T-helper 22 cell (primary cell): ENCODE results near the gene ARHGEF6.
"Not testable (repeated sequence)": the region's sequence is repeated elsewhere in the genome, so short reads cannot be mapped to it uniquely, and the experiment has no call there.

Experiments used
- DNase-seq: peaks from one replicate; pipeline ENCODE4 v3.0.0-alpha.2; 2020; ENCODE audit warnings: low read depth

Gene ARHGEF6

GRCh38 chrX:136783159-136783558 lies 2.4 kb upstream of the ARHGEF6 start:
- DNase-seq: no peak

GRCh38 chrX:136781180-136781797 lies 557 bp upstream of the ARHGEF6 start:
- no peak for DNase-seq

GRCh38 chrX:136780241-136780640 lies 491 bp downstream of the ARHGEF6 start:
- no peak for DNase-seq

- DNase-seq: no peak
These were observed 1.4 kb downstream of the ARHGEF6 start for GRCh38 chrX:136779346-136779781.

GRCh38 chrX:136778916-136779315 lies 1.8 kb downstream of the ARHGEF6 start:
- DNase-seq: no peak

- DNase-seq: no peak
These were observed 2.7 kb downstream of the ARHGEF6 start for GRCh38 chrX:136778020-136778419.

- DNase-seq: no peak
These were observed 7.1 kb downstream of the ARHGEF6 start for GRCh38 chrX:136773648-136774047.

GRCh38 chrX:136771869-136772268 lies 8.9 kb downstream of the ARHGEF6 start:
- DNase-seq: not testable (repeated sequence)

GRCh38 chrX:136768469-136769084 lies 12.2 kb downstream of the ARHGEF6 start:
- DNase-seq: peak; percentile 43

GRCh38 chrX:136767104-136767941 lies 13.4 kb downstream of the ARHGEF6 start:
- peak; percentile 27 for DNase-seq

- no peak for DNase-seq
These were observed 14.0 kb downstream of the ARHGEF6 start for GRCh38 chrX:136766785-136767103.

- DNase-seq: no peak
These were observed 14.8 kb downstream of the ARHGEF6 start for GRCh38 chrX:136765821-136766356.

GRCh38 chrX:136764206-136764605 lies 16.5 kb downstream of the ARHGEF6 start:
- no peak for DNase-seq

GRCh38 chrX:136762820-136763452 lies 17.8 kb downstream of the ARHGEF6 start:
- DNase-seq: no peak

GRCh38 chrX:136761421-136761820 lies 19.3 kb downstream of the ARHGEF6 start:
- DNase-seq: no peak

GRCh38 chrX:136759968-136760367 lies 20.8 kb downstream of the ARHGEF6 start:
- DNase-seq: no peak

GRCh38 chrX:136755411-136755810 lies 25.3 kb downstream of the ARHGEF6 start:
- DNase-seq: no peak

GRCh38 chrX:136754651-136755050 lies 26.1 kb downstream of the ARHGEF6 start:
- no peak for DNase-seq

GRCh38 chrX:136752796-136753195 lies 27.9 kb downstream of the ARHGEF6 start:
- DNase-seq: no peak

- no peak for DNase-seq
These were observed 28.4 kb downstream of the ARHGEF6 start for GRCh38 chrX:136752346-136752745.

GRCh38 chrX:136750364-136750763 lies 30.4 kb downstream of the ARHGEF6 start:
- no peak for DNase-seq
